ENCODE results near the gene TTC7B.

Gene TTC7B

GRCh38 chr14:90558041-90558982 lies 257.9 kb downstream of the TTC7B start:
- DNase-seq (ENCODE audit: low spot score): no peak

- DNase-seq (ENCODE audit: low spot score): no peak
These were observed 258.7 kb downstream of the TTC7B start for GRCh38 chr14:90557516-90557915.

GRCh38 chr14:90556666-90557450 lies 259.4 kb downstream of the TTC7B start:
- no peak for DNase-seq (ENCODE audit: low spot score)

- peak; percentile 60 for DNase-seq (ENCODE audit: low spot score)
These were observed 260.2 kb downstream of the TTC7B start for GRCh38 chr14:90556012-90556477.

GRCh38 chr14:90555126-90556011 lies 260.9 kb downstream of the TTC7B start:
- DNase-seq (ENCODE audit: low spot score): peak; percentile 42

- peak; percentile 90 for DNase-seq (ENCODE audit: low spot score)
These were observed 261.9 kb downstream of the TTC7B start for GRCh38 chr14:90554341-90554740.

- peak; percentile 59 for DNase-seq (ENCODE audit: low spot score)
These were observed 262.3 kb downstream of the TTC7B start for GRCh38 chr14:90553921-90554336.

GRCh38 chr14:90553298-90553920 lies 262.8 kb downstream of the TTC7B start:
- DNase-seq (ENCODE audit: low spot score): peak; percentile 46

GRCh38 chr14:90552465-90553297 lies 263.5 kb downstream of the TTC7B start:
- no peak for DNase-seq (ENCODE audit: low spot score)

GRCh38 chr14:90551733-90552464 lies 264.3 kb downstream of the TTC7B start:
- DNase-seq (ENCODE audit: low spot score): no peak

GRCh38 chr14:90551070-90551704 lies 265.0 kb downstream of the TTC7B start:
- DNase-seq (ENCODE audit: low spot score): no peak

- no peak for DNase-seq (ENCODE audit: low spot score)
These were observed 266.2 kb downstream of the TTC7B start for GRCh38 chr14:90549794-90550641.

- no peak for DNase-seq (ENCODE audit: low spot score)
These were observed 267.8 kb downstream of the TTC7B start for GRCh38 chr14:90548455-90548854.

- no peak for DNase-seq (ENCODE audit: low spot score)
These were observed 268.3 kb downstream of the TTC7B start for GRCh38 chr14:90547968-90548367.

- DNase-seq (ENCODE audit: low spot score): no peak
These were observed 269.0 kb downstream of the TTC7B start for GRCh38 chr14:90547250-90547649.

- no peak for DNase-seq (ENCODE audit: low spot score)
These were observed 269.5 kb downstream of the TTC7B start for GRCh38 chr14:90546767-90547166.

- peak; percentile 72 for DNase-seq (ENCODE audit: low spot score)
These were observed 270.1 kb downstream of the TTC7B start for GRCh38 chr14:90545966-90546751.

Data from pons (tissue), 1 donor.